Measurements from ENCODE around the gene SLC24A5.

The SLC24A5 gene

DNA sequence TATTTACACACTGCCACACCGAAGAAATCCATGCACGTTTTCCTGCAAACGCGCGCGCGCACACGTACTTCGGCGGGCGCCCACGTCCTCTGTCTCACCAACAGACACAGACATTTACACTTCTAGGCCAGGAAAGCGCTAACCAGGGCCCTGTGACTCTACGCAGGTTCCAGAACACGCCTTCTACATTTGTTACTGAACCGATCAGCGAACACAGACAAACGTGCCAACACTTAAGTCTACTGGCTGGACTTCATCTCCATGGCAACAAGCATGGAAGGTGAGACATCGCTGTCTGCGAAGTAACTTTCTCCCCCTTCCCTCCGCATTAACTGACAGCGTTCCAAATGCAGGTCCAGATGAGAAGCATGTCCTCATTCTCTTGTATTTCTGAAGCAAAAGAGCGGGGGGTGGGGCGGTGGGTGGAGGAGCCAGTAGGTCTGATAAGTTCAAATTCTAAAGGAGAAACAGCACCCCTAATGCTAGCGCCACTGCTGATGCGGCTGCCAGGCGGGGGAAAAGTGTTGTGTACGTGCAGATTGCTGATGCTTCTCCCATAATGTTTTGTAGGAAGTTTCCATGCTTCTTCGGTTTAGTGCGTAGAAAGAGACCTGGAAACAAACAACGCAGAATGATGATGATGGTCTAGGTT is 70.9 kb downstream of the SLC24A5 start, which contains the start of gene CTXN2:
TSS of gene CTXN2 (plus strand) at position 92 of the 652 bp plus-strand sequence. CDS start 9,636 bp downstream, outside the sequence.
- DNase-seq: no peak

Measured in amniotic stem cell (primary cell).